HG03378 (cell line): ENCODE results near the gene PIEZO1.
"Not testable (repeated sequence)": the region's sequence is repeated elsewhere in the genome, so short reads cannot be mapped to it uniquely, and the experiment has no call there.

ENCODE experiments used
- ATAC-seq: cut with Tn5 transposase; IDR thresholded peaks from one replicate; pipeline ENCODE4 v1.9.1; 2021; ENCODE audit warnings: mild to moderate bottlenecking, moderate library complexity; ENCODE audit not compliant: unreplicated experiment

Gene PIEZO1

GRCh38 chr16:88784074-88784855, 755 bp downstream of the PIEZO1 start:
- ATAC-seq: no peak

GRCh38 chr16:88783391-88784073, 1.5 kb downstream of the PIEZO1 start:
- ATAC-seq: no peak

GRCh38 chr16:88782454-88783390, 2.3 kb downstream of the PIEZO1 start:
- ATAC-seq: no peak

- no peak for ATAC-seq
Observed at GRCh38 chr16:88781140-88782077, 3.6 kb downstream of the PIEZO1 start.

- ATAC-seq: no peak
Observed at GRCh38 chr16:88780142-88781062, 4.6 kb downstream of the PIEZO1 start.

- ATAC-seq: no peak
Observed at GRCh38 chr16:88779406-88780141, 5.4 kb downstream of the PIEZO1 start.

- ATAC-seq: no peak
Observed at GRCh38 chr16:88778541-88779065, 6.4 kb downstream of the PIEZO1 start.

GRCh38 chr16:88778271-88778525, 6.8 kb downstream of the PIEZO1 start:
- no peak for ATAC-seq

GRCh38 chr16:88777471-88778270, 7.3 kb downstream of the PIEZO1 start:
- no peak for ATAC-seq

- no peak for ATAC-seq
Observed at GRCh38 chr16:88775825-88776224, 9.2 kb downstream of the PIEZO1 start.

- ATAC-seq: no peak
Observed at GRCh38 chr16:88774544-88775393, 10.3 kb downstream of the PIEZO1 start.

GRCh38 chr16:88773812-88774291, 11.2 kb downstream of the PIEZO1 start:
- ATAC-seq: no peak

- ATAC-seq: no peak
Observed at GRCh38 chr16:88772871-88773811, 11.9 kb downstream of the PIEZO1 start.

- ATAC-seq: not testable (repeated sequence)
Observed at GRCh38 chr16:88771781-88772180, 13.2 kb downstream of the PIEZO1 start.

GRCh38 chr16:88771294-88771772, 13.7 kb downstream of the PIEZO1 start:
- no peak for ATAC-seq
